OCI-LY3 (cell line): Measurements from ENCODE around the gene RAD51B.
"Not testable (repeated sequence)": the region's sequence is repeated elsewhere in the genome, so short reads cannot be mapped to it uniquely, and the experiment has no call there.

ENCODE experiments used
- H2AFZ ChIP-seq: fragments of 200-600, 300-600 bp; shearing (Covaris generic); 2 replicates; pipeline ENCODE4 v1.6.0; 2014; ENCODE audit warnings: antibody characterized with exemption, low read depth, low read length
- H3K27ac ChIP-seq: fragments of 200-600, 300-600 bp; sonication (generic); 2 replicates; pipeline ENCODE4 v1.5.1; 2014; ENCODE audit warnings: mild to moderate bottlenecking, low read length, moderate library complexity, mixed read lengths
- H3K27me3 ChIP-seq: fragments of 200-600, 300-600 bp; sonication (generic); 2 replicates; pipeline ENCODE4 v1.6.1; 2014; ENCODE audit warnings: low read depth, low read length, mixed read lengths
- H3K36me3 ChIP-seq: fragments of 200-600, 300-600 bp; sonication (generic); replicated peaks from 2 replicates; pipeline ENCODE3; 2014; ENCODE audit warnings: low read depth, low read length, mixed read lengths
- H3K4me1 ChIP-seq: fragments of 300-600, 200-600 bp; sonication (generic); 2 replicates; pipeline ENCODE4 v1.6.1; 2014; ENCODE audit warnings: low read length, mixed read lengths
- H3K4me2 ChIP-seq: fragments of 200-600, 300-600 bp; sonication (generic); 2 replicates; pipeline ENCODE4 v1.6.1; 2014; ENCODE audit warnings: low read length, mixed read lengths
- H3K4me3 ChIP-seq: fragments of 300-600, 200-600 bp; sonication (generic); 2 replicates; pipeline ENCODE4 v1.5.1; 2014; ENCODE audit warnings: antibody characterized with exemption, mild to moderate bottlenecking, low read length, moderate library complexity
- H3K79me2 ChIP-seq: fragments of 300-600, 200-600 bp; shearing (Covaris generic); 2 replicates; pipeline ENCODE4 v1.6.1; 2014; ENCODE audit warnings: mild to moderate bottlenecking, low read length, mixed read lengths
- H3K9ac ChIP-seq: fragments of 300-600, 200-600 bp; shearing (Covaris generic); 2 replicates; pipeline ENCODE4 v1.6.0; 2014; ENCODE audit warnings: mild to moderate bottlenecking, low read length, moderate library complexity
- H3K9me3 ChIP-seq: fragments of 200-600, 300-600 bp; shearing (Covaris generic); 2 replicates; pipeline ENCODE4 v1.6.1; 2014; ENCODE audit warnings: low read length, mixed read lengths; ENCODE audit not compliant: insufficient read depth
- H4K20me1 ChIP-seq: fragments of 200-600, 300-600 bp; sonication (generic); 2 replicates; pipeline ENCODE4 v1.6.1; 2016; ENCODE audit warnings: low read length, mixed read lengths; ENCODE audit not compliant: insufficient read depth
- EZH2phosphoT487 ChIP-seq: fragments of 200-600 bp; shearing (Covaris generic); IDR thresholded peaks from 2 replicates; pipeline ENCODE4 v1.6.1; 2018; ENCODE audit warnings: antibody characterized with exemption, mixed run types, low read depth
- TF ChIP-seq, protein P1 (sequence below): fragments of 200-600, 300-600 bp; sonication (generic); IDR thresholded peaks from 2 replicates; pipeline ENCODE4 v1.5.1; 2014; ENCODE audit warnings: antibody characterized with exemption, low read length, low read depth

Gene RAD51B

DNA sequence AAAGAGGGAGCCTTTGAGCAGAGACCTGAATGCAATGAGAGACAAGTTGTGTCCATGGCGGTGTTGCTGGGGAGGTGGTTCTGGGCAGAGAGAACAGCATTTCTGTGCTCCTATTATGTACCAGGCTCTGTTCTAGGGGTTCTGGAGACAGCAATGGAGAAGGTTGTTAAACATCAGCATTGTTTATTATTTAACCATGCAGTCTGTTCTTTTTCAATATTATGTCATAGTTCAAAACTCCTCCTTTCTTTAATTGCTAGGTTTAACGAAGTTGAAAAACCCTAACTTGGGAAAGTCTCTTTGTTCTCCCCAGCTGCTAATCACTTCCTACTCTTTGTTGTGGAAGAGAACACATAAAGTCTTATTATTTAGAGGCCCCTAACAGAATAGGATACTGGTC, 279.3 kb downstream of the RAD51B start:
- Histone ChIP-seq H3K9me3 (peaks cover 13% of the 10 kb centered on the region; the same call in 1 of the 2 replicates), H3K4me1 (no peaks in the 10 kb centered on the region), H3K4me3 (no peak overlapping the region), H3K27me3 (no peaks in the 10 kb centered on the region), H3K27ac (no peak overlapping the region), H3K9ac (no peak overlapping the region), H3K4me2 (no peak overlapping the region), H3K36me3 (no peaks in the 10 kb centered on the region), H2AFZ (no peak overlapping the region), H4K20me1 (no peaks in the 10 kb centered on the region), H3K79me2 (no peaks in the 10 kb centered on the region)
- no peak for TF ChIP-seq EZH2phosphoT487
- TF ChIP-seq, protein P1, sequence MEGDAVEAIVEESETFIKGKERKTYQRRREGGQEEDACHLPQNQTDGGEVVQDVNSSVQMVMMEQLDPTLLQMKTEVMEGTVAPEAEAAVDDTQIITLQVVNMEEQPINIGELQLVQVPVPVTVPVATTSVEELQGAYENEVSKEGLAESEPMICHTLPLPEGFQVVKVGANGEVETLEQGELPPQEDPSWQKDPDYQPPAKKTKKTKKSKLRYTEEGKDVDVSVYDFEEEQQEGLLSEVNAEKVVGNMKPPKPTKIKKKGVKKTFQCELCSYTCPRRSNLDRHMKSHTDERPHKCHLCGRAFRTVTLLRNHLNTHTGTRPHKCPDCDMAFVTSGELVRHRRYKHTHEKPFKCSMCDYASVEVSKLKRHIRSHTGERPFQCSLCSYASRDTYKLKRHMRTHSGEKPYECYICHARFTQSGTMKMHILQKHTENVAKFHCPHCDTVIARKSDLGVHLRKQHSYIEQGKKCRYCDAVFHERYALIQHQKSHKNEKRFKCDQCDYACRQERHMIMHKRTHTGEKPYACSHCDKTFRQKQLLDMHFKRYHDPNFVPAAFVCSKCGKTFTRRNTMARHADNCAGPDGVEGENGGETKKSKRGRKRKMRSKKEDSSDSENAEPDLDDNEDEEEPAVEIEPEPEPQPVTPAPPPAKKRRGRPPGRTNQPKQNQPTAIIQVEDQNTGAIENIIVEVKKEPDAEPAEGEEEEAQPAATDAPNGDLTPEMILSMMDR = no peak

DNA sequence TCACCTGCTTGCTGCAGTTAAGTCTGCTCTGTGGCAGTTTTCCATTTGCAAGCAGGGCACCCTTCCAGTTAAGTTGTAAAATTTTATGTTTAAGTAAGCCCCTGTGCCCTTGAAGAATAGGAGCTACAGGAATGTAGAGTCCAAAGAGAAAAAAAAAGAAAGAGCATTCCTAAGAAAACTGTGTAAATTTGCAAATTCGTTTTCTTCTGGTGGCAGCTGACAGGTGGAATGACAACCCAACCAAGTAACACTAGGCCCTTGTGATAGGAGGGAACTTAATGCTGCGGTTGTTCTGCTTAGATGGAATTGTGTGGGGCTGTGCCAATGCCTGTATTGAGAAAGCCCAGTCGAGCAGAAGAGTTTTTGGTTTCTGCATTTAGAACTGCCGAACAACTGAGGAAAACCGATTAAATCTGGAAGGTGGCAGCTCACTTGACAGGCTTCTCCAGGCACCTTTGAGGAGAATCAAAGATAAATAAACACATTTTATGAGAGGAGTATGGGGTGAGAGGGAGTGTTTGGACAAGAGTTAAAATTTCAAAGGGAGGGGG, 280.0 kb downstream of the RAD51B start:
- H3K9ac ChIP-seq = no peak overlapping the region
- no peaks in the 10 kb centered on the region for H3K36me3 ChIP-seq
- H3K79me2 ChIP-seq = no peaks in the 10 kb centered on the region
- no peak for TF ChIP-seq EZH2phosphoT487
- TF ChIP-seq, protein P1 = no peak
- H3K27ac ChIP-seq = no peak overlapping the region
- no peaks in the 10 kb centered on the region for H3K4me1 ChIP-seq
- H3K4me3 ChIP-seq = no peak overlapping the region
- H2AFZ ChIP-seq = no peak overlapping the region
- peaks cover 13% of the 10 kb centered on the region; the same call in 1 of the 2 replicates for H3K9me3 ChIP-seq
- no peaks in the 10 kb centered on the region for H3K27me3 ChIP-seq
- no peaks in the 10 kb centered on the region for H4K20me1 ChIP-seq
- H3K4me2 ChIP-seq = no peak overlapping the region

DNA sequence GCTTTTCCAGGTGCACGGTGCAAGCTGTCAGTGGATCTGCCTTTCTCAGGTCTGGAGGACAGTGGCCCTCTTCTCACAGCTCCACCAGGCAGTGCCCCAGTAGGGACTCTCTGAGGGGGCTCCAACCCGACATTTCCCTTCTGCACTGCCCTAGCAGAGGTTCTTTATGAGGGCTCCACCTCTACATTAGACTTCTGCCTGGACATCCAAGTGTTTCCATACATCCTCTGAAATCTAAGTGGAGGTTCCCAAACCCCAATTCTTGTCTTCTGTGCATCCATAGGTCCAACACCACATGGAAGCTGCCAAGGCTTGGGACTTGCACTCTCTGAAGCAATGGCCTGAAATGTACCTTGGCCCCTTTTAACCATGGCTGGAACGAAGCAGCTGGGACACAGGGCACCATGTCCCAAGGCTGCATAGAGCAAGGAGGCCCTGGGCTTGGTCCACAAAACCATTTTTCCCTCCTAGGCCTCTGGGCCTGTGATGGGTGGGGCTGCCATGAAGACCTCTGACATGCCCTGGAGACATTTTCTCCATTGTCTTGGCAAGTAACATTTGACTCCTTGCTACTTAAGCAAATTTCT, 282.2 kb downstream of the RAD51B start:
- H3K4me2 ChIP-seq, H3K27me3 ChIP-seq, H3K27ac ChIP-seq, H2AFZ ChIP-seq, H3K36me3 ChIP-seq, H3K9ac ChIP-seq, H3K4me3 ChIP-seq, H3K79me2 ChIP-seq, H3K4me1 ChIP-seq, H4K20me1 ChIP-seq: not testable (repeated sequence)
- H3K9me3 ChIP-seq = peaks cover 13% of the 10 kb centered on the region; the same call in 1 of the 2 replicates

DNA sequence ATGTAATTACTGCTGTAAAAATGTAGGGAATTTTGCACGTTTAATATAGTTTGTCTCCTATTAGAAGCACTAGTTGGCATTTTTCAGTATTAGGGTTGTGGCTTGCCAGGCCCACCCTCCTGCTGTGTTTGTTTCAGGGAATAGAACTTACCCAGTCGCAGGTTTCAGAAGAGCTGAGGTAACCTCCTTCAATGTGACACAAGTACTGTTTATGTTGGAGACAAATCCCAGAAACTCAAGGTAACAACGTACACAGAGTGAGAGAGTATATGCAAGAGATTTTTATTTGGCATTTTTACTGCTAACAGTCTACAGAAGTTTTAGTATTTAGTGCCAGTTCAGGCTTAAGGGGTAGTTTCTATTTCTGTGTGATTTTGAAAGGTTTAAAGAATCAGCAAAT, 284.3 kb downstream of the RAD51B start:
- TF ChIP-seq EZH2phosphoT487 = no peak
- TF ChIP-seq, protein P1 = no peak
- Histone ChIP-seq H3K27me3 (no peaks in the 10 kb centered on the region), H3K27ac (no peak overlapping the region), H3K4me3 (no peak overlapping the region), H2AFZ (no peak overlapping the region), H3K4me1 (no peaks in the 10 kb centered on the region), H3K4me2 (no peak overlapping the region), H3K9ac (no peak overlapping the region), H3K36me3 (no peaks in the 10 kb centered on the region), H4K20me1 (no peaks in the 10 kb centered on the region), H3K9me3 (peaks cover 13% of the 10 kb centered on the region; the same call in 1 of the 2 replicates), H3K79me2 (no peaks in the 10 kb centered on the region)
